Left renal cortex interstitium (tissue), 4 donors: ENCODE results near the gene EGLN2. TPM values are rescaled to one million over a fixed set of nuclear protein-coding genes. Genes with fewer than 3 reads are reported as not detected.
"Not testable (repeated sequence)": the region's sequence is repeated elsewhere in the genome, so short reads cannot be mapped to it uniquely, and the experiment has no call there.

Experiments
- DNase-seq, 4 donors: peaks; one replicate each; pipeline ENCODE4 v3.0.0-alpha.2; 2013; ENCODE audit warnings: low read depth in 4 of 4, low spot score in 2 of 4, missing footprints in 1 of 4
- polyA plus RNA-seq, 4 donors: library from polyadenylated mRNA; unstranded; fragments of 120-200 nt; gene quantifications; one replicate each; pipeline ENCODE4 v1.2.1, GENCODE V29; 2013; ENCODE audit not compliant: insufficient read length in 4 of 4

The EGLN2 gene
- polyA plus RNA-seq, 4 donors: 64.8 to 91.8 (median 79.0) TPM

DNA sequence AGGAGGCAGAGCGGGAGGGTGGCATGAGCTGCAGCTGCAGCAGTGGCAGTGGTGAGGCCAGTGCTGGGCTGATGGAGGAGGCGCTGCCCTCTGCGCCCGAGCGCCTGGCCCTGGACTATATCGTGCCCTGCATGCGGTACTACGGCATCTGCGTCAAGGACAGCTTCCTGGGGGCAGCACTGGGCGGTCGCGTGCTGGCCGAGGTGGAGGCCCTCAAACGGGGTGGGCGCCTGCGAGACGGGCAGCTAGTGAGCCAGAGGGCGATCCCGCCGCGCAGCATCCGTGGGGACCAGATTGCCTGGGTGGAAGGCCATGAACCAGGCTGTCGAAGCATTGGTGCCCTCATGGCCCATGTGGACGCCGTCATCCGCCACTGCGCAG lies 2.0 kb downstream of the EGLN2 start:
- no peak for DNase-seq

DNA sequence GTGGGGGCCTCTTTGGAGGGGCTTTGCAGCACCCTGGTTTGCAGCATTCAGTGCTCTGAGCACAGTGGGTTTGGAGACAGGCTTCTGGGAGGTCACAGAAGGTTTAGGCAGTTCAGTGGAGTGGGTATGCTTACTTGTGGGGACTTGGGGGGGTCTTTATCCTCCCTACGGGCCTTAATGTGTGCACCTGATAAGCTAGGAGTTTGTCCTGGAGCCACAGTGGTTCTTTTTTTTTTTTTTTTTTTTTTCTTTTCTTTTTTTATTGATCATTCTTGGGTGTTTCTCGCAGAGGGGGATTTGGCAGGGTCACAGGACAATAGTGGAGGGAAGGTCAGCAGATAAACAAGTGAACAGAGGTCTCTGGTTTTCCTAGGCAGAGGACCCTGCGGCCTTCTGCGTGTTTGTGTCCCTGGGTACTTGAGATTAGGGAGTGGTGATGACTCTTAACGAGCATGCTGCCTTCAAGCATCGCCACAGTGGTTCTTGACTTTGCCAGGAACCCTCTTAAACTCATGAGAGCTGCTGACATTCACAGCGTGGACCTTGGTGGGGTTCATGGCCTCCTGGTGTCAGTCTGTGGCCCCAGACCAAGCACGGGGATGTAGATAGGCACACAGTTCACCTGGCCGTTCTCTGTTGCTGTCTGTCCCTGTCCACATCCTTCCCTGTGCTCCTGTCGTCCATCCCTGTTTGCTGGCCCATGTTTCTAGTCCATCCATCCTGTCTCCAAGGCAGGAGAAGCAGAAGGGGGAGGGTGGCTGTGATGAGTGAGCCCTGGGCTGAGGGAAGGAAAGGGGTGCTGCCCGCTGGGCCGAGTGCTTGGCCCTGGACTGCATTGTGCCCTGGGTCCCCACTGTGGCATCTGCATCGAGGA lies 2.7 kb downstream of the EGLN2 start:
- DNase-seq: no peak

DNA sequence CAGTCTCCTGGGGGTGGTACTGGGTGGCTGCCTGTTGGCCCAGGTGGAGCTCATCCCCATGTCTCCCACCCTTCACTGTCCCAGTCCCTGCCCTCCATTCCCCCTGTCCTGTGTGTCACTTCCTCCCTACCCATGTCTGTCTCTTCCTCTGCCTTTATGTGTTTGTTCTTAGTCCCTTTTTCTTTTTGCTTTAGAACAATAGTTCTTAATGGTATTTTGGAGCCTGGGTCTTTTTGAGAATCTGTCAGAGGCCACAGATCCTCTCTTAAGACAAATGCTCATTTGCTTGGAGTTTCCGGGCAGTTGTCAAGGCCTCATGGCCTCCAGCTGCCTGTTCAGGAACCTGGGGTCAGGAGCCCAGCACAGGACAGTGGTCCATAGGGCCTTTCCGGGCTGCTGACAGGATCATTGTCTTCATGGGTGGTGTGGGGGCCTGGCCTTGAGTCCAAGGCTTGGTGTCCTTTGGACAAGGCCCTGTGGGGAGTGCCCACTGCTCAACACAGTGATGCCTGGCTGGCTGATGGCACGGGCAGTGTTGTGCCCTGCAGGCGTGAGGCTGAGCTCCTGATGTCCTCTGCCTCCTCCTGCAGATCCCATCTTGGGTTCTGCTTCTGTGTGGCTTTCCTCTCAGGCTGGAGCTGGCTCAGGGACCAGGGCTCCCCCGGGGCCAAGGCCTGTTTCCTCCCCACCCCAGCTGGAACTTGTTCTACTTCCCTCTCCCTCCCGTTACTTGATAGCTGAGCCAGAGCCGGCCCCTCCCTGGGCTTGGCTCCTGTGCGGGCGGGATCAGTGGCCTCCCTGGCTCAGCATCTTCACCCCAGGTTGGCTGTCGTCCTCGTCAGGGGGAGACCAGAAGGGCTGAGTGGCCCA lies 3.5 kb downstream of the EGLN2 start:
- no peak for DNase-seq

DNA sequence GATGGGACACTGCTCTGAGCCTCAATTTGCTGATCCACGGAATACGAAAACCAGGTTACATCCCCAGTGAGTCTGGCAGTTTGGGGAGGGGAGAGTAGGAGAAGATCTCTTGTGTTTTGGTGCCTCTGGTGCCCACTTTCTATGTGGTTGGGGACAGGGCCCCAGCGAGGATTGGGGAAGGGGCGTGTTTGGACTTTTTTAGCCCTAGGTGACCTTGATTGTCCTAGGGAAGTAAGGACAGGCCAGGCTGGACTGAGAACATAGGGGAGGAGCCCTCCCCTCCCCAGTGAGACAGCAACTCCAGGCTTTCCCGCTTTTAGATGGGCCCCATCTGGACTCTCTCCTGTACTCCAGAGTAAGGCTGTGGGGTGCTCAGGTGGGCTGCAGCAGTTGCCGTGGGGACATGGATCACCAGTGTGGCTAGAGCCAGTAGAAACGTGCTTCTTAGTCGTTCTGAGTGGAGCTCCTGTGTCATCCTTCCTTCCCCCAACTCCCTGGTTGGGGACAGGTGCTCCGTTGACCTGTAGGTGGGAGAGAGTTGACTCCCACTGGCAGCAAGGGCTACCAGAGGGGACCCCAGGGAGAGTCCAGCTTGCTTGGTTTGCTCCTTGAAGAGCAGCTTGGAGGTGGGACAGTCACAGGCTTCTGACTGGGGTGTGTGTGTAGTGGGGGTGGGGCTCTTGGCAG lies 4.3 kb downstream of the EGLN2 start:
- DNase-seq: no peak

DNA sequence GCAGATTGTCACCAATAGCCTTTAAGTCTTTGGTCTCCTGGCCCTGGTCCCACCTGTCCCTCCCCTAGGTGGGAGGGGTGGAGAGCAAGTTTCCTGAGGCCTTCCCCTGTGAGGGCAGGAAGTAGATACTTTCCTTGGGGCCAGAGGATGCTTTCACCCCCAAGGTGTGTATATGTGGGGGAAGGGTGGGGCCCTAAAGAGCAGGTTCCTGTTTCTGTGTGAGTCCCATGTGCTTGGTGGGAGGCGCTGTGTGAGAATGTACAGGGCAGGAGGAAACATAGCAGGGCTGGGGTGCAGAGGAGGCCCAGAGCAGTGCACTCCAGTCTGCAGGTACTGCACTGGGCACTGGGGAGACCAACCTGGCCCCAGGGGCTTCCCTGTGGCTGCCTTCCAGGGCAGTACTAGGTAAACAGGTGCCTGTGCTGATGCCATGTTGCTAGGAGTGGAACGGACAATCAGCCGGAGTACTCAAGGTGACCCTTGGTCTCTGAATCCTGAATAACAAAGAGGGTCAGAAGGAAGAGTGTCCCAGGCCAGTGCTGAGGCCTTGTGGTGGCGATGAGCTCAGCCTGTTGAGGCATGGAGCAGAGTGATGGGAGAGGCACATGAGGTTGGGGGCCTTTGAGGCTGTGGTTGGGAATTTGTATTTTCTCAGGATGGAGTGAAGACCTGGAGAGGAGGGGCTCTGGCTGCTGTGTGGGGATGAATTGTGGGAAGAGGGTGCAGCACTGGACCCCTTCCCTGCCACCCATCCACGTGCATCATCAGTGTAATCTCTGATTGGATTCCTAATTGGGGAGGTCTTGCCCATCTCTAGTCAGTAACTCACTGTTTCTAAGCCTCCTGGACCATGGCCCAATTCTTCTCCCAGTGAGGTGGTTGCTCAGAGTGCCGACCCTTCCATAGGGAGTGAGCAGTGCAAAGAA lies 5.1 kb downstream of the EGLN2 start:
- DNase-seq: no peak

DNA sequence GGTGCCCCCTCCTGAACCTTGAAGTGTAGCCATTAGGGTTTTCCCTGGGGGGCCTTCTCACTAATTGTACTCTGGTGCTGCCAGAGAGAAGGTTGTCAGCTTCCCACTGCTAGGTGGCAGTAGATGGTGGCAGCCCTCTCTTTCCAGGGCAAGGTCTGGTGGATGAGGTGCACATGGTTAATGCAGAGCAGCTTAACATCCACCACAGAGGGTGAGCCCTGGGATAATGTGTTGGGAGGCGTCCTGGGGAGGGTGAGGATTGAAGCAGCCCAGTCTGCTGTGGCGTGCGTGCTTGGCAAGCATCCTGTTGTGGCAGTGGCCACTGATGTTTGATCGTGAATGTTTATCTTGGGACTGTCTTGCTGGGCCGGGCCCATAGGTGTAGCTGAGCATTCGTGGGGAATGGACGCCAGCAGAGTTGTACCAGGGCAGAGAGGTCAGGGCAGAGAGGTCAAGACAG lies 5.8 kb downstream of the EGLN2 start:
- DNase-seq: no peak

DNA sequence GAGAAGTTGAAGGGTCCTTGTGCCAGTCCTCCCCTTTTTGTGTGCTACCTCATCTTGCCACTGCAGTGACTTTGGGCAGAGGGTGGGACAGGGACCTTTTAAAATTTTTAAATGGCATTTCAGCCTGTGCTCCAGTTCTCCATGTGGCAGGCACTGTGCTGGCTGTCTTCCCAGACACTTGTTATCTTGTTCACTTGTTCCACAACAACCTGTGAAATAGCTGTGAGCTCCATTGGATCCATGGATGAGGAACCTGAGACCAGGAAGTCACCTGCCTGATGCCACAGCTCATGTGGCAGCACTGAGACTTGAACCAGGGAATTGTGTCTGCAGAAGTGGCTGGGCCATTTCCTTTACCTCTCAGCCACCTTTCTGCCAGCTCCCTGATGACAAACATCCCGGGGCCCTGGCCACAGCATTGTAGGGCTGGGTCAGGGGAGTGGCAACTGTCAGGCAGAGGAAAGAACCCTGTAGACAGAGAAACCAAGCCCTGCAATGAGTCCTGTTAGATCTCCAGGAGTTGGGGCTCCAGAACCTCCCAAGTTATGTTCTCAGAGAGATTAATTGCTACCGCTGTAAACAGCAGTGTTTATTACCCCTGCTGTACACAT lies 6.4 kb downstream of the EGLN2 start:
- DNase-seq: no peak

DNA sequence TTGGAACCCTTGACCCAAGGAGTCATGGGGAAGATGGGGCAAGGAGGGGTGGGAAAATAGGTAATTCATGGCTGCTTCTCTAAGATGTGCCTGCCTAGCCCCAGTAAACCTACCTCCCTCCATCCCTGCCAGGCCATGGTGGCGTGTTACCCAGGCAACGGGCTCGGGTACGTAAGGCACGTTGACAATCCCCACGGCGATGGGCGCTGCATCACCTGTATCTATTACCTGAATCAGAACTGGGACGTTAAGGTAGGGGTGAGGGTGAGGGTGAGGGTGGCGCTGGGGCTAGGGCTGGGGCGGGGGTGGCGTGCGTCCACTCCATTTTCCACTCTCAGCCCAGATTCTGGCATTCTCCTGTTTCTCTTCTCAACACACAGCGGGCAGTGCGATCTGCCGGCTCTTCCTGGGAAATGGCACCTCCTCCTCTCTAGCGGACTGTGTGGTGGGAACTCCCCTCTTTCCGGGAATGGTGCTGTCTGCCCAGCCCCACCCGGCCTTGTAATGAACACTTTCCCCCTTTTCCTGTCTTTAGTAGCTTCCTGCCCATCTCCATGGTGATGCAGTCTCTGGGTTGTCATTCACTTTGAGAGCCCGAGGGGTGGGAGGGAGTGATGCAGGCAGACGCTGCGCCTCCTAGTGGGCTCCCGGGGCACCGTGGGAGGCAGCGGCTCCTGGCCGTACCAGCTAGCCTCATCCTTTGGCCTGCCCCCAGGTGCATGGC lies 7.6 kb downstream of the EGLN2 start:
- peak in 3 of 4 donors; percentile 75 to 90 (median 82) for DNase-seq

DNA sequence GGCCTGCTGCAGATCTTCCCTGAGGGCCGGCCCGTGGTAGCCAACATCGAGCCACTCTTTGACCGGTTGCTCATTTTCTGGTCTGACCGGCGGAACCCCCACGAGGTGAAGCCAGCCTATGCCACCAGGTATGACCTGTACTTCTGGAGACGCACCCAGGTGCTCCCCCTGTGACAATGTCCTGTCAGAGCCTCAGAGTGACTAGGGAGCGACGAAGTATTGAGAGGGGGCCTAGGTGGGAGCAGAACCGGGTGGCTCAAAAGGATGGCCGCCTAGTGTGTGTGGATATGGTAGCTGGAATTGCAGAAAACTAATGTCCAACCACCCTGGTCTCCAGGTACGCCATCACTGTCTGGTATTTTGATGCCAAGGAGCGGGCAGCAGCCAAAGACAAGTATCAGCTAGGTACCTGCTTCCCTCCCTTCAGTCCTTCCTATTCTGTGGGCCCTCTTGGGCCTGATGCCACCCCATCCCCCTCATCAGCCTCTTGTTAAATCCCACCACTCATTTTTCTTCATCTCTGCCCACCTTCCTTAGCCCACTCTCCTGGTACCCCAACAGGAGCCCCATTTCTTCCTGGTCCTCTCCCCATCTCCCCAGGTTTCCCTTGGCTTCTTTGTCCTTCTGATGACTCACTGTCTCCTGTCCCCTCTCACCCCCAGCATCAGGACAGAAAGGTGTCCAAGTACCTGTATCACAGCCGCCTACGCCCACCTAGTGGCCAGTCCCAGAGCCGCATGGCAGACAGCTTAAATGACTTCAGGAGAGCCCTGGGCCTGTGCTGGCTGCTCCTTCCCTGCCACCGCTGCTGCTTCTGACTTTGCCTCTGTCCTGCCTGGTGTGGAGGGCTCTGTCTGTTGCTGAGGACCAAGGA lies 8.4 kb downstream of the EGLN2 start:
- DNase-seq: no peak

DNA sequence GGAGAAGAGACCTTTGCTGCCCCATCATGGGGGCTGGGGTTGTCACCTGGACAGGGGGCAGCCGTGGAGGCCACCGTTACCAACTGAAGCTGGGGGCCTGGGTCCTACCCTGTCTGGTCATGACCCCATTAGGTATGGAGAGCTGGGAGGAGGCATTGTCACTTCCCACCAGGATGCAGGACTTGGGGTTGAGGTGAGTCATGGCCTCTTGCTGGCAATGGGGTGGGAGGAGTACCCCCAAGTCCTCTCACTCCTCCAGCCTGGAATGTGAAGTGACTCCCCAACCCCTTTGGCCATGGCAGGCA lies 9.0 kb downstream of the EGLN2 start:
- DNase-seq: no peak

DNA sequence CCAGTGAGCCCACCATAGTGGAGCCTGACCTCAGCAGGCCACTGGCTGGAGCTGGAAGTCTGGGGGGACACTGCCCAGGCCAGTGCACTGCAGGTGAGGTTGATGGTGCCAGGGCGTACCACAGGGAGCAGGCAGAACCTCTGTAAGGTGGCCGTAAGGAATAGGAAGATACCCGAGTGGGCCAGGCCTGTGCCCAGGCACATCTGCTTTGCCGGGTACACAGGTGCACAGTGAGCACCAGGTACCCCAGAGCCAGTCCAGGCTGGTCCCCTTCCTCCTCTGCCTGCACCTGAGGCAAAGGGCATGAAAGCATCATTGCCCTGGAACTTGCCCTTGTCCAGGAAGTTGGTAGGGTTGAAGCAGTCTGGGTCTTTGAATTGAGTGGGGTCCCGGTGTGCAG lies 9.5 kb downstream of the EGLN2 start:
- no peak for DNase-seq

DNA sequence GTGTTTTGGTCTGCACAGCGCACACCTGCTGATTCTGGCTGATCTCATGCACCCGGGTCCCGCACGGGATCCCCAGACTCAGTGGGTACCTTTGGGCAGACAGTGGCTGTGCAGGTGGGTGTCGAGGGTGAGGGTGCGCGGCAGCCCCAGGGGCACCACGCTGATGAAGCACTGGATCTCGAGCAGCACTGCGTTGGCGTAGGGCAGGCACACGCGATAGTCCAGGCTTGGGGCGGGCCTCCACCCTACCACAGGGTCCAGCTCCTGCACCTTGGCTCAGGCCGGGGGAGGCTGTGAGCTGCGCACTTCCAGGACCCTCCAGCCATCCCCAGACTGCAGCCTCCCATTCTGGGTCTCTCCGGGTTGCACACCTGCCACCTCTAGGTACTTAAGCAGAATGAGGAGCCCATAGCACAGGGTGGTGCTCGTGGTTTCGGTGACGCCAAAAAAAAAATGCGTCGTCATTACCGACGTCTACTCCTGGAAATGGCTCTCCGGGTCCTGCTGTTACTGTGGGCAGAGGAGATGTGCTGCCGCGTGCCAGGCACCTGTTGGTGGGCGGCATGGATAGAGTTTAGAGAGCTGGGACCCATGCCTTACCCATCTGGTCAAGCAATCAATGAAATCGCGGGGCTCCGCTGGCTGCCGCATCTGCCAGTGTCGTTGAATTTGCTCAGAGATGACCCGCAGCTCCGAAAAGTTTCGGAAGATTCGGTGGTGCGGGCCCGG lies 10.5 kb downstream of the EGLN2 start:
- no peak for DNase-seq

DNA sequence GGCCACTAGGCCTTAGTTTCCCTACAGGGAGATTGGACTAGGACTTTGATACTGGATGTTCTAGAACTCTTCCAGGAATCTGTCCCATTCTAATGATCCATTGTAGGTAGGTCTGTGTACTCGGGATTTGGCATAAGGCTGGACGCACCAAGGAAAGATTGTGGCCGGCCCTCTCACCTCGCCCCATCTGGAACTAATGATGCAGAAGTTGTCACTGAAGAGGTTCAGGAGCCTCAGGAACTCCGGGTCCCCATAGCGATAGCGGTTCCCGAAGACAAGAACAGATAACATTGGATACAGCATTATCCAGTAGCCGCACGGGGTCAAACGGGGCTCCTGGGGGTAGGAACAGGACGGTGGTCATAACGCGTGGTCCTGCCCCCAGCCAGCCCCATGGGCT lies 11.2 kb downstream of the EGLN2 start:
- no peak for DNase-seq

DNA sequence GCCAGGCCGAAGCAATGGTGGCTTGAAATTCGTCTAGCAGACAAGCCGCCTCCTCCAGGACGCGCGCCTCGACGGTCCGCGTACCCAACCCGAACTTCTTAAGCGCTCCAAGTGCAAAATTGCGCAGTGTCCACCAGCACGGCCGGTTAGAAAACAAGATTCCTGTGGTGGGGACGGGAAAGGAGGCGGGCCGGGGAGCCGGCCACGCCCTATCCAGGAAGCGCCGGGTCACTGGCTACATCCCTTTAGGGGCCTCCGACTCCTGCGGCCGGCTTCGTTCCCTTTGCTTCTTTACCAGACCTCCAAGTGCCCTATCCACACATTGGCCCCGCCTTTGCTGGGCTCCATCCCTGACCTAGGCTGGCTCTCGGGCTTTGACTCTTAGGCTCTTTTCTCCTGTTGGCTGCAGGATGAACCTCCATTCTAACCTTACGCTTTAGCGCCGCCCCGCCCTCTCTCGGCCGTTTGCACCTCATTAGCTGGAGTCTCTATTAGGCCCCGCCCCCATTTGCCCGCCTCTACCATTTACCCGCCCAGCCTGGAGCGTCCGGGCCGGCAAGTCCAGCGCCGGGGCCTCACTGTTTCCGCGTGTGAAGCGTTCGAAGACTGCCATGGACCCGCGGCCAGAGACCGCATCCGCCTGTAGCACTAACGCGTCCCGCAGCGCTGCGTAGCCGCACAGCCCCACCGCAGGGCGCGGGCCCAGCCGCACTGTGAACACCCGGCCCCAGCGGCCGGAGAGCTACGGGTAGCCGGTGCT lies 11.8 kb downstream of the EGLN2 start:
- DNase-seq: peak in 2 of 4 donors; percentile 56 to 74

DNA sequence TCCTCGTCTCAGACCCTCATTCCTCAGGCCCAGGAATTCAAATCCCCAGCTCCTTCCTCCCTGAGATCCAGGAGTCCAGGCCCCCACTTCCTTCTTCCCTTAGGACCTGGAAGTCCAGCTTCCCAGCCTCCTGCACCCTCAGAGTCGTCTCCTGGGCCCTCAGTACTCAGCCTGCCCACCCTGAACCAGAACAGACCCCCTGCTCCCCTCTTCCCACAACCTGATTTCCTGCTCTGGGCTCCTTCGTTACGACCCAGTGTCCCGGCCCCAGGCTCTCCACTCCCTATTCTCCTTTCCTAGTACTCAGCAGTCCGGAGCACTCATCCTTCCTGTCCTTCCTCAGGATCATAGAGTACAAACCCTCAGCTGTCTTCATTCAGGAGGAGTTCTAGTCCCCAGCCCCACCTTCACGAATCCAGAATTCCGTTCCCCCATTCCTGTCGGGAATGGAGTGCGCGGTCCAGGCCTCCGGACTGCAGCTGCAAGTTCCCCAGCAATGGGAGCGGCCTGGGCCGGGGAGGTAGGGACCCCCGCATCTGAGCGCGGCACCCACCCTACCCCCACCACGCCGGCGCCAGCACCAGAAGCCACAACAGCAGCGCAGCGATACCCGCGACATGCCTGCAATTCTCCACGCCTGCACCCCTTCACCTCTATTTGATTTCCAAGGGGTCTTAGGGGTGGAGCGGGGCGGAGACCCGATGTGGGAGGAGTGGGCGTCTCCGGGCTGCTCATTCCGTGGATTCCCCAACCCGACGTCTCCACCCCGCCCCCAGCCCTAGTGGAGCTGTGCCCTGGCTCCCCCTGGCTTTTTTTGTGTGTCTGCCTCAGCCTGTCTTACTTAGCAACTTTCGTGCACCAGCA lies 12.7 kb downstream of the EGLN2 start:
- no peak for DNase-seq

DNA sequence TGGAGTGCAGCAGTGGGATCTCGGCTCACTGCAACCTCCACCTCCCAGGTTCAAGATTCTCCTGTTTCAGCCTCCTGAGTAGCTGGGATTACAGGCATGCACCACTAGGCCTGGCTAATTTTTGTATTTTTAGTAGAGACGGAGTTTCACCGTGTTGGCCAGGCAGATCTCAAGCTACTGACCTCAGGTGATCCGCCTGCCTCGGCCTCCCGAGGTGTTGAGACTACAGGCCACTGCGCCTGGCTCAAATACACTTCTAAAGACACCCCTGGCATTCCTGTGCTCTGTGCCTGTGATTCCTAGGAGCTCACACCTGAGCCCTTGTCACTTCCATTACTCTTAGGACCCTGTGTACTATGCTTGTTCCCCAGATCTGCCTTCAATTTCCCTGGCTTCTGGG lies 13.6 kb downstream of the EGLN2 start:
- not testable (repeated sequence) for DNase-seq
